Transverse colon (tissue), 4 donors: Measurements from ENCODE around the gene CEACAM18.

Experiments
- EP300 ChIP-seq: sonication (generic); formaldehyde crosslinking; IDR thresholded peaks from one replicate; pipeline ENCODE4 v1.6.1; 2017; ENCODE audit warnings: antibody characterized with exemption, low read depth
- POLR2A ChIP-seq: fragments of 450-650 bp; IDR thresholded peaks from one replicate; pipeline ENCODE4 v1.6.1; 2016; ENCODE audit warnings: antibody characterized with exemption, mild to moderate bottlenecking, moderate library complexity
- POLR2AphosphoS5 ChIP-seq, 3 donors: sonication (generic); formaldehyde crosslinking; IDR thresholded peaks; one replicate each; pipeline ENCODE4 v1.6.1; 2016; ENCODE audit warnings: antibody characterized with exemption in 3 of 3
- TF ChIP-seq, protein P1 (sequence below), 5 experiments: fragments of 200-600 bp in 3 of 5; fragments of 450-650 bp in 2 of 5; sonication (generic) in 3 of 5; IDR thresholded peaks; 1 replicate in 2 of 5; 2 replicates in 3 of 5; pipeline ENCODE4 v1.5.1; 2016 to 2017; ENCODE audit warnings: antibody characterized with exemption in 5 of 5, inconsistent platforms in 3 of 5, mild to moderate bottlenecking in 2 of 5, moderate library complexity in 1 of 5

- TF ChIP-seq, protein P1, sequence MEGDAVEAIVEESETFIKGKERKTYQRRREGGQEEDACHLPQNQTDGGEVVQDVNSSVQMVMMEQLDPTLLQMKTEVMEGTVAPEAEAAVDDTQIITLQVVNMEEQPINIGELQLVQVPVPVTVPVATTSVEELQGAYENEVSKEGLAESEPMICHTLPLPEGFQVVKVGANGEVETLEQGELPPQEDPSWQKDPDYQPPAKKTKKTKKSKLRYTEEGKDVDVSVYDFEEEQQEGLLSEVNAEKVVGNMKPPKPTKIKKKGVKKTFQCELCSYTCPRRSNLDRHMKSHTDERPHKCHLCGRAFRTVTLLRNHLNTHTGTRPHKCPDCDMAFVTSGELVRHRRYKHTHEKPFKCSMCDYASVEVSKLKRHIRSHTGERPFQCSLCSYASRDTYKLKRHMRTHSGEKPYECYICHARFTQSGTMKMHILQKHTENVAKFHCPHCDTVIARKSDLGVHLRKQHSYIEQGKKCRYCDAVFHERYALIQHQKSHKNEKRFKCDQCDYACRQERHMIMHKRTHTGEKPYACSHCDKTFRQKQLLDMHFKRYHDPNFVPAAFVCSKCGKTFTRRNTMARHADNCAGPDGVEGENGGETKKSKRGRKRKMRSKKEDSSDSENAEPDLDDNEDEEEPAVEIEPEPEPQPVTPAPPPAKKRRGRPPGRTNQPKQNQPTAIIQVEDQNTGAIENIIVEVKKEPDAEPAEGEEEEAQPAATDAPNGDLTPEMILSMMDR (IDR thresholded peaks at IDR 0.05): no peak
- TF ChIP-seq POLR2AphosphoS5 (IDR thresholded peaks at IDR 0.05): no peak
- no peak for TF ChIP-seq POLR2A
- no peak for TF ChIP-seq EP300
Measured at GRCh38 chr19:51460164-51460992, 18.0 kb upstream of the CEACAM18 start.
